H1 (cell line): Measurements from ENCODE around the gene FAM170A. TPM values are rescaled to one million over a fixed set of nuclear protein-coding genes. Genes with fewer than 3 reads are reported as not detected.

Source experiments
- CTCF ChIA-PET: fragments of 300-600 bp; sonication (Branson Sonifier 250); formaldehyde crosslinking; loops from one replicate; lab custom pipeline; 2021; ENCODE audit not compliant: partially characterized antibody; lab: Charles Lee
- POLR2A ChIA-PET: fragments of 300-600 bp; sonication (Branson Sonifier 250); formaldehyde crosslinking; loops from one replicate; lab custom pipeline; 2021; ENCODE audit warnings: inconsistent platforms; ENCODE audit not compliant: partially characterized antibody; lab: Charles Lee
- DNase-seq, 2 experiments: peaks; one replicate each; pipeline versions ENCODE4 v3.0.0 to v3.0.0-alpha.2; 2010 to 2022; ENCODE audit warnings: low spot score in 2 of 2, low read depth in 1 of 2, mixed read lengths in 1 of 2
- FAIRE-seq: peaks from 2 replicates; lab custom pipeline; 2011; peaks lifted over from hg19 to GRCh38; lab: Jason Lieb, UNC
- H2AFZ ChIP-seq: 2 replicates; pipeline ENCODE4 v1.8.1; 2012; ENCODE audit warnings: low read length, inconsistent platforms
- H2AK5ac ChIP-seq: 2 replicates; pipeline ENCODE4 v1.6.1; 2013; ENCODE audit warnings: low read depth, low read length
- H2BK120ac ChIP-seq: replicated peaks from 2 replicates; pipeline ENCODE3; 2013; ENCODE audit warnings: low read depth, low read length, inconsistent platforms
- H2BK12ac ChIP-seq: 2 replicates; pipeline ENCODE4 v1.6.1; 2013; ENCODE audit warnings: low read depth, low read length
- H2BK15ac ChIP-seq: 2 replicates; pipeline ENCODE4 v1.6.1; 2013; ENCODE audit warnings: low read length
- H2BK20ac ChIP-seq: 2 replicates; pipeline ENCODE4 v1.6.1; 2013; ENCODE audit warnings: low read length
- H2BK5ac ChIP-seq: 2 replicates; pipeline ENCODE4 v1.6.1; 2013; ENCODE audit warnings: low read depth, low read length
- H3K14ac ChIP-seq: 2 replicates; pipeline ENCODE4 v1.6.1; 2013; ENCODE audit warnings: inconsistent platforms; ENCODE audit not compliant: insufficient read length
- H3K18ac ChIP-seq: 2 replicates; pipeline ENCODE4 v1.6.1; 2013; ENCODE audit warnings: low read length; ENCODE audit errors: extremely low read depth
- H3K23ac ChIP-seq: 2 replicates; pipeline ENCODE4 v1.6.1; 2013; ENCODE audit warnings: inconsistent platforms; ENCODE audit not compliant: insufficient read length
- H3K23me2 ChIP-seq: 2 replicates; pipeline ENCODE4 v1.6.1; 2013; ENCODE audit warnings: low read depth, low read length
- H3K27ac ChIP-seq: 2 replicates; pipeline ENCODE4 v1.6.1; 2011; ENCODE audit warnings: low read depth, low read length, inconsistent platforms
- H3K27me3 ChIP-seq, 4 experiments: replicated peaks in 1 of 4; 1 replicate in 1 of 4; 2 replicates in 3 of 4; pipeline versions ENCODE4 v1.6.1 to v1.8.1; 2011 to 2013; ENCODE audit warnings: low read length in 3 of 4, mild to moderate bottlenecking in 3 of 4, inconsistent platforms in 2 of 4, mixed read lengths in 2 of 4, moderate library complexity in 1 of 4; ENCODE audit not compliant: control insufficient read depth in 3 of 4, insufficient read depth in 3 of 4; ENCODE audit errors: extremely low read depth in 1 of 4
- H3K36me3 ChIP-seq, 4 experiments: 2 replicates each; pipeline versions ENCODE4 v1.6.1 to v1.8.1; 2011 to 2013; ENCODE audit warnings: mild to moderate bottlenecking in 4 of 4, low read length in 3 of 4, moderate library complexity in 2 of 4, control low read depth in 1 of 4, inconsistent platforms in 1 of 4; ENCODE audit not compliant: insufficient read depth in 4 of 4, control insufficient read depth in 2 of 4
- H3K4ac ChIP-seq: replicated peaks from 2 replicates; pipeline ENCODE3; 2013; ENCODE audit warnings: low read length, low read depth, mixed read lengths, inconsistent platforms; ENCODE audit not compliant: insufficient read length
- H3K4me1 ChIP-seq, 4 experiments: replicated peaks in 1 of 4; 1 replicate in 1 of 4; 2 replicates in 3 of 4; pipeline versions ENCODE4 v1.6.1 to v1.8.1; 2011 to 2013; ENCODE audit warnings: low read length in 3 of 4, inconsistent platforms in 2 of 4, mixed read lengths in 1 of 4; ENCODE audit not compliant: insufficient read depth in 4 of 4, control insufficient read depth in 3 of 4
- H3K4me2 ChIP-seq, 2 experiments: 2 replicates each; pipeline versions ENCODE4 v1.6.1 to v1.8.1; 2011 to 2013; ENCODE audit warnings: low read depth in 2 of 2, low read length in 2 of 2, control low read depth in 1 of 2, inconsistent platforms in 1 of 2, mild to moderate bottlenecking in 1 of 2; ENCODE audit not compliant: insufficient read depth in 1 of 2
- H3K4me3 ChIP-seq, 4 experiments: fragments of 200-600, 300-600 bp in 1 of 4; sonication (generic), shearing (Covaris generic), sonication (Bioruptor Twin) in 1 of 4; 2 replicates each; pipeline versions ENCODE4 v1.5.1 to v1.8.1; 2011 to 2016; ENCODE audit warnings: low read length in 4 of 4, low read depth in 3 of 4, control low read depth in 2 of 4, inconsistent platforms in 2 of 4, mild to moderate bottlenecking in 2 of 4, mixed read lengths in 1 of 4, moderate library complexity in 1 of 4; ENCODE audit not compliant: insufficient read depth in 2 of 4; ENCODE audit errors: extremely low read depth in 1 of 4
- H3K56ac ChIP-seq: replicated peaks from 2 replicates; pipeline ENCODE3; 2013; ENCODE audit warnings: low read depth, mild to moderate bottlenecking, mixed read lengths, low read length, inconsistent platforms; ENCODE audit not compliant: insufficient read length
- H3K79me1 ChIP-seq: 2 replicates; pipeline ENCODE4 v1.6.1; 2013; ENCODE audit warnings: low read depth, low read length, control low read depth
- H3K79me2 ChIP-seq, 2 experiments: 2 replicates each; pipeline versions ENCODE4 v1.6.1 to v1.8.1; 2012 to 2013; ENCODE audit warnings: low read length in 2 of 2, mild to moderate bottlenecking in 2 of 2, inconsistent platforms in 1 of 2; ENCODE audit not compliant: insufficient read depth in 2 of 2, control insufficient read depth in 1 of 2
- H3K9ac ChIP-seq, 4 experiments: replicated peaks in 1 of 4; 1 replicate in 1 of 4; 2 replicates in 3 of 4; pipeline versions ENCODE4 v1.6.1 to v1.8.1; 2011 to 2013; ENCODE audit warnings: low read depth in 3 of 4, low read length in 3 of 4, control low read depth in 2 of 4, mild to moderate bottlenecking in 2 of 4, moderate library complexity in 2 of 4, inconsistent platforms in 1 of 4; ENCODE audit errors: extremely low read depth in 1 of 4
- H3K9me3 ChIP-seq, 2 experiments: 2 replicates each; pipeline versions ENCODE4 v1.6.1 to v1.8.1; 2012 to 2013; ENCODE audit warnings: mild to moderate bottlenecking in 2 of 2, moderate library complexity in 2 of 2, control low read depth in 1 of 2, inconsistent platforms in 1 of 2, low read depth in 1 of 2, low read length in 1 of 2, mixed read lengths in 1 of 2; ENCODE audit not compliant: insufficient read depth in 2 of 2
- H4K20me1 ChIP-seq, 2 experiments: replicated peaks in 1 of 2; 2 replicates each; pipeline versions ENCODE3 to v1.8.1; 2011 to 2013; ENCODE audit warnings: inconsistent platforms in 2 of 2, low read length in 2 of 2, mild to moderate bottlenecking in 1 of 2; ENCODE audit not compliant: insufficient read depth in 2 of 2, control insufficient read depth in 1 of 2
- H4K5ac ChIP-seq: 2 replicates; pipeline ENCODE4 v1.6.1; 2013; ENCODE audit warnings: low read length, low read depth, mixed read lengths, inconsistent platforms; ENCODE audit not compliant: insufficient read length
- H4K8ac ChIP-seq: 2 replicates; pipeline ENCODE4 v1.8.0; 2013; ENCODE audit warnings: mild to moderate bottlenecking, moderate library complexity, low read length, inconsistent platforms; ENCODE audit not compliant: insufficient read depth; ENCODE audit errors: extremely low read depth
- H4K91ac ChIP-seq: replicated peaks from 2 replicates; pipeline ENCODE3; 2013; ENCODE audit warnings: low read length, mixed read lengths, inconsistent platforms; ENCODE audit not compliant: insufficient read length
- SP1 ChIP-seq: IDR thresholded peaks from 2 replicates; pipeline ENCODE4 v1.6.1; 2011; ENCODE audit warnings: low read depth, low read length
- WGBS, 2 experiments: shearing (Covaris generic) in 1 of 2; methylation state at CpG; one replicate each; pipeline versions ENCODE4 v1.1.6 to v1.1.7; 2013 to 2015; ENCODE audit warnings: low lambda C conversion rate in 2 of 2, mixed read lengths in 2 of 2, inconsistent platforms in 1 of 2, low coverage in 1 of 2, missing lambda C conversion rate in 1 of 2; ENCODE audit not compliant: insufficient replicate concordance in 2 of 2, insufficient coverage in 1 of 2, insufficient read length in 1 of 2; ENCODE audit errors: extremely low coverage in 1 of 2, missing lambda C conversion rate in 1 of 2; 5-methylcytosine and 5-hydroxymethylcytosine counted together
- polyA plus RNA-seq, 7 experiments: library from polyadenylated mRNA; depleted of rRNA in 3 of 7; stranded (reverse) in 5 of 7; unstranded in 2 of 7; fragments of >200 nt in 5 of 7; fragments of 200-250 nt in 2 of 7; gene quantifications; 1 replicate in 5 of 7; 2 replicates in 1 of 7; 4 replicates in 1 of 7; pipeline versions ENCODE4 v1.2.1 to v1.2.3, GENCODE V29; 2011 to 2013; ENCODE audit warnings: missing spikeins in 2 of 7, mixed read lengths in 2 of 7
- total RNA-seq: library from RNA; stranded (reverse); fragmentation: NEBNext Ultra II Directional; extraction: Animal tissue kit (Norgen Biotek cat#: 25700); gene quantifications from 2 replicates; pipeline ENCODE4 v1.2.1, GENCODE V29; 2021
- TF ChIP-seq, protein P1 (sequence below), 3 experiments: IDR thresholded peaks; 1 replicate in 2 of 3; 2 replicates in 1 of 3; pipeline versions ENCODE4 v1.5.1 to v1.6.1; 2011; ENCODE audit warnings: low read length in 3 of 3, mild to moderate bottlenecking in 3 of 3, inconsistent platforms in 2 of 3, low read depth in 1 of 3, moderate library complexity in 1 of 3; ENCODE audit not compliant: insufficient read depth in 1 of 3; ENCODE audit errors: control extremely low read depth in 1 of 3

The FAM170A gene
- total and polyA plus RNA-seq, 2 of the 8 experiments (the other 6 are each of a cell fraction or from before 2014, with no cell fraction given) = not detected

DNA sequence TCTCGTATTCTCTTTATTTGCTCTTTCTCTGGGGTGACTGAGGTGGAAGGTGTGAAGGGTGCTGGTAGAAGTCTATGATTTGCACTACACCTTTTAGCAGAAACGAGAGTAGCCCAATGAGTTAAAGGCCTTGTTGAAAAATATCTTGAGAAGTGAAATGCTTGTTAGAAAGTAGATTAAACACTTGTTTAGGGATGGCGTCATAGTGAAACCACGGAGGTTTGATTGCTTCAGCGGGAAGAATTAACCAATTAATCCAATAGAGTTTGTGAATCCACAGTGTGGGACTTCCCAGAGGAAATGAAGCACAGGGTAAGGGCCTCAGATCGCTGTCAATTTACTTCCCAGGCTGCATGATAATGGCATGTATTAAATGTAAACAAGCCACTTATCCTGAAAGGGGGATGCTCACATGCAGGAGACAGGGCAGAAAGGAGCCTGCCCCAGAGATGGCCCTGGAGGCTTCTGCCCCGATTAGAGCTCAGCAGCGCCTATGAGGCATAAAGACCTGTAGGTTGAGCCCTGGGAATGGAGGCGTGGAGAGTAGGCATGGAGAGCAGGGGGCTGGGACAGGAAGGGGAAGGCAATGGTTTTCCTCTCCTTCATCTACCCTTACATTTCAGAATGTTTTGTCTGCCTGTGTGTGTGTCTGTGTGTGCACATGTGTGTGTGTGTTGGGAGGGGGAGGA is 1.5 kb downstream of the FAM170A start:
- no peak for TF ChIP-seq SP1
- TF ChIP-seq, protein P1, sequence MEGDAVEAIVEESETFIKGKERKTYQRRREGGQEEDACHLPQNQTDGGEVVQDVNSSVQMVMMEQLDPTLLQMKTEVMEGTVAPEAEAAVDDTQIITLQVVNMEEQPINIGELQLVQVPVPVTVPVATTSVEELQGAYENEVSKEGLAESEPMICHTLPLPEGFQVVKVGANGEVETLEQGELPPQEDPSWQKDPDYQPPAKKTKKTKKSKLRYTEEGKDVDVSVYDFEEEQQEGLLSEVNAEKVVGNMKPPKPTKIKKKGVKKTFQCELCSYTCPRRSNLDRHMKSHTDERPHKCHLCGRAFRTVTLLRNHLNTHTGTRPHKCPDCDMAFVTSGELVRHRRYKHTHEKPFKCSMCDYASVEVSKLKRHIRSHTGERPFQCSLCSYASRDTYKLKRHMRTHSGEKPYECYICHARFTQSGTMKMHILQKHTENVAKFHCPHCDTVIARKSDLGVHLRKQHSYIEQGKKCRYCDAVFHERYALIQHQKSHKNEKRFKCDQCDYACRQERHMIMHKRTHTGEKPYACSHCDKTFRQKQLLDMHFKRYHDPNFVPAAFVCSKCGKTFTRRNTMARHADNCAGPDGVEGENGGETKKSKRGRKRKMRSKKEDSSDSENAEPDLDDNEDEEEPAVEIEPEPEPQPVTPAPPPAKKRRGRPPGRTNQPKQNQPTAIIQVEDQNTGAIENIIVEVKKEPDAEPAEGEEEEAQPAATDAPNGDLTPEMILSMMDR (IDR thresholded peaks at IDR 0.05; ENCODE audit: control extremely low read depth in 1 of 3, insufficient read depth in 1 of 3, low read depth in 1 of 3, low read length in 3 of 3) = no peak
- H4K91ac ChIP-seq = no peak overlapping the region
- no peak overlapping the region for H4K5ac ChIP-seq
- H3K79me2 ChIP-seq = no peaks in the 10 kb centered on the region
- H2AK5ac ChIP-seq = no peak overlapping the region
- no peaks in the 10 kb centered on the region for H3K36me3 ChIP-seq
- H2BK120ac ChIP-seq = no peak overlapping the region
- H3K23ac ChIP-seq = no peak overlapping the region
- H3K4me3 ChIP-seq = no peak overlapping the region
- FAIRE-seq (no peak), DNase-seq (no peak)
- POLR2A ChIA-PET = no interaction called here
- H3K56ac ChIP-seq = no peak overlapping the region
- H3K4me1 ChIP-seq = no peaks in the 10 kb centered on the region
- H4K20me1 ChIP-seq = no peaks in the 10 kb centered on the region
- no peaks in the 10 kb centered on the region for H3K79me1 ChIP-seq
- no peak overlapping the region for H3K27ac ChIP-seq
- H3K4ac ChIP-seq = no peak overlapping the region
- no peak overlapping the region for H3K14ac ChIP-seq
- peaks cover 4% of the 10 kb centered on the region; the same call in 1 of the 2 replicates for H3K23me2 ChIP-seq
- CTCF ChIA-PET = no interaction called here
- no peaks in the 10 kb centered on the region; a peak in 1 of 4 replicates for H3K9me3 ChIP-seq
- H3K27me3 ChIP-seq = no peaks in the 10 kb centered on the region
- H3K18ac ChIP-seq = no peak overlapping the region
- no peak overlapping the region for H3K4me2 ChIP-seq
- WGBS, 2 experiments = 94% methylated on average over 9 of the region's 9 CpGs; no CpG with 5 or more reads in 1 of the 2 experiments
- H2AFZ ChIP-seq = 0 out of 2 replicates have a peak overlapping the region, but pooled peaks have one; percentile 67
- no peak overlapping the region for H3K9ac ChIP-seq
- no peak overlapping the region for H2BK20ac ChIP-seq
- H2BK5ac ChIP-seq = no peak overlapping the region
- no peak overlapping the region for H2BK12ac ChIP-seq
- no peak overlapping the region for H2BK15ac ChIP-seq
- no peak overlapping the region for H4K8ac ChIP-seq
